GM18858 (cell line): ENCODE results near the gene LIPC.
A peak's percentile ranks its signal among the peaks of the same experiment; 100 is the strongest.

Experiments used
- ATAC-seq: cut with Tn5 transposase; IDR thresholded peaks from one replicate; pipeline ENCODE4 v1.9.1; 2021; ENCODE audit not compliant: unreplicated experiment

LIPC gene

GRCh38 chr15:58512522-58512921, 80.7 kb downstream of the LIPC start:
- ATAC-seq = no peak

- ATAC-seq = no peak
Measured at GRCh38 chr15:58513008-58513407, 81.2 kb downstream of the LIPC start.

- ATAC-seq = no peak
Measured at GRCh38 chr15:58513726-58514336, 82.0 kb downstream of the LIPC start.

- ATAC-seq = no peak
Measured at GRCh38 chr15:58515807-58516206, 84.0 kb downstream of the LIPC start.

- ATAC-seq = no peak
Measured at GRCh38 chr15:58517252-58517681, 85.5 kb downstream of the LIPC start.

- ATAC-seq = peak; percentile 79
Measured at GRCh38 chr15:58517682-58518525, 86.1 kb downstream of the LIPC start.

GRCh38 chr15:58518626-58519025, 86.8 kb downstream of the LIPC start:
- ATAC-seq = no peak

- no peak for ATAC-seq
Measured at GRCh38 chr15:58519516-58519915, 87.7 kb downstream of the LIPC start.

GRCh38 chr15:58520464-58520863, 88.7 kb downstream of the LIPC start:
- ATAC-seq = no peak

- ATAC-seq = no peak
Measured at GRCh38 chr15:58520936-58521292, 89.1 kb downstream of the LIPC start.

- no peak for ATAC-seq
Measured at GRCh38 chr15:58521293-58521991, 89.7 kb downstream of the LIPC start.

- ATAC-seq = no peak
Measured at GRCh38 chr15:58522391-58522790, 90.6 kb downstream of the LIPC start.

GRCh38 chr15:58522865-58523264, 91.1 kb downstream of the LIPC start:
- ATAC-seq = no peak

- ATAC-seq = no peak
Measured at GRCh38 chr15:58523634-58524033, 91.8 kb downstream of the LIPC start.

GRCh38 chr15:58524247-58524646, 92.5 kb downstream of the LIPC start:
- no peak for ATAC-seq

- no peak for ATAC-seq
Measured at GRCh38 chr15:58525991-58526421, 94.2 kb downstream of the LIPC start.

- no peak for ATAC-seq
Measured at GRCh38 chr15:58526647-58527192, 94.9 kb downstream of the LIPC start.

GRCh38 chr15:58527573-58528187, 95.9 kb downstream of the LIPC start:
- ATAC-seq = no peak

GRCh38 chr15:58528188-58528870, 96.5 kb downstream of the LIPC start:
- ATAC-seq = no peak

GRCh38 chr15:58529041-58529440, 97.2 kb downstream of the LIPC start:
- ATAC-seq = no peak
